Suppressor macrophage treated with lipopolysaccharide for 1 hour (primary cell): Measurements from ENCODE around the gene ZNF234.
"Not testable (repeated sequence)": the region's sequence is repeated elsewhere in the genome, so short reads cannot be mapped to it uniquely, and the experiment has no call there.

Experiments used
- DNase-seq, 3 donors: peaks; one replicate each; pipeline ENCODE4 v3.0.0-alpha.2; 2020 to 2022

Gene ZNF234

GRCh38 chr19:44141191-44142058 lies at the start of gene ZNF234:
TSS of gene ZNF234 (plus strand) at chr19:44141554. CDS start at chr19:44144633, 3,079 bp downstream.
- peak; percentile 84 to 92 (median 91) for DNase-seq

- DNase-seq: no peak
Measured at GRCh38 chr19:44092108-44092507, 49.2 kb upstream of the ZNF234 start.

- DNase-seq: peak; percentile 94 to 95 (median 95)
Measured at GRCh38 chr19:44093931-44094765, 47.2 kb upstream of the ZNF234 start, which contains the start of gene ZNF224. TSS of gene ZNF224 (plus strand) at chr19:44094361. CDS start at chr19:44097874, 3,513 bp downstream.

GRCh38 chr19:44107751-44108150 lies 33.6 kb upstream of the ZNF234 start:
- no peak for DNase-seq

GRCh38 chr19:44109458-44109857 lies 31.9 kb upstream of the ZNF234 start:
- DNase-seq: no peak

- peak; percentile 21 to 56 (median 44) for DNase-seq
Measured at GRCh38 chr19:44111910-44112463, 29.4 kb upstream of the ZNF234 start.

- no peak for DNase-seq
Measured at GRCh38 chr19:44112802-44113137, 28.6 kb upstream of the ZNF234 start.

GRCh38 chr19:44113138-44113783 lies 28.1 kb upstream of the ZNF234 start, which contains the start of gene ZNF225:
TSS of gene ZNF225 (plus strand) at chr19:44113399. CDS start at chr19:44115828, 2,429 bp downstream.
- DNase-seq: peak; percentile 96 to 99 (median 98)

GRCh38 chr19:44113784-44114390 lies 27.5 kb upstream of the ZNF234 start:
- no peak for DNase-seq

- not testable (repeated sequence) for DNase-seq
Measured at GRCh38 chr19:44121162-44121561, 20.2 kb upstream of the ZNF234 start.

- no peak for DNase-seq
Measured at GRCh38 chr19:44131955-44132354, 9.4 kb upstream of the ZNF234 start.

- peak; percentile 32 to 46 (median 36) for DNase-seq
Measured at GRCh38 chr19:44142059-44142433, 692 bp downstream of the ZNF234 start.

GRCh38 chr19:44149776-44150175 lies 8.4 kb downstream of the ZNF234 start:
- no peak for DNase-seq

GRCh38 chr19:44151491-44151890 lies 10.1 kb downstream of the ZNF234 start:
- no peak for DNase-seq

- DNase-seq: no peak
Measured at GRCh38 chr19:44156475-44156874, 15.1 kb downstream of the ZNF234 start.

- no peak for DNase-seq
Measured at GRCh38 chr19:44163789-44164188, 22.4 kb downstream of the ZNF234 start.

- no peak for DNase-seq
Measured at GRCh38 chr19:44164327-44164672, 22.9 kb downstream of the ZNF234 start.

- peak; percentile 92 to 97 (median 95) for DNase-seq
Measured at GRCh38 chr19:44164673-44165512, 23.5 kb downstream of the ZNF234 start, which contains the start of gene ZNF226. TSS of gene ZNF226 (plus strand) at chr19:44165100. CDS start at chr19:44170081, 4,981 bp downstream.

- DNase-seq: not testable (repeated sequence)
Measured at GRCh38 chr19:44170660-44171059, 29.3 kb downstream of the ZNF234 start.

GRCh38 chr19:44176590-44176989 lies 35.2 kb downstream of the ZNF234 start:
- DNase-seq: no peak

GRCh38 chr19:44180968-44181367 lies 39.6 kb downstream of the ZNF234 start:
- no peak for DNase-seq
